ENCODE results near the gene SOWAHD. TPM values are rescaled to one million over a fixed set of nuclear protein-coding genes. Genes with fewer than 3 reads are reported as not detected.
A peak's percentile ranks its signal among the peaks of the same experiment; 100 is the strongest.

The SOWAHD gene
- total RNA-seq, 1 donor = 0.72 TPM

- H3K4me3 ChIP-seq (ENCODE audit: insufficient read depth, low read length) = peak overlapping the region; percentile 66
- no peak for TF ChIP-seq CTCF (IDR thresholded peaks at IDR 0.05; ENCODE audit: extremely low read depth, low read depth, low read length)
These were observed 919 bp downstream of the SOWAHD start for GRCh38 chrX:119759248-119759766.

GRCh38 chrX:119760026-119760877 is 1.9 kb downstream of the SOWAHD start:
- H3K4me2 ChIP-seq (ENCODE audit: insufficient read depth, low read length) = no peak overlapping the region
- no peaks in the 10 kb centered on the region for H4K20me1 ChIP-seq (ENCODE audit: insufficient read depth, low read length)
- H3K4me3 ChIP-seq (ENCODE audit: insufficient read depth, low read length) = no peak overlapping the region
- H3K36me3 ChIP-seq (ENCODE audit: insufficient read depth, low read length) = no peaks in the 10 kb centered on the region
- H3K27ac ChIP-seq (ENCODE audit: low read depth, low read length) = no peak overlapping the region
- H2AFZ ChIP-seq (ENCODE audit: low read length) = no peak overlapping the region
- no peaks in the 10 kb centered on the region for H3K79me2 ChIP-seq (ENCODE audit: insufficient read depth, low read length)
- no peak for TF ChIP-seq CTCF (IDR thresholded peaks at IDR 0.05; ENCODE audit: extremely low read depth, low read depth, low read length)
- no peaks in the 10 kb centered on the region for H3K9me3 ChIP-seq (ENCODE audit: low read depth, low read length)
- H3K27me3 ChIP-seq (ENCODE audit: insufficient read depth, low read length) = no peaks in the 10 kb centered on the region
- DNase-seq (ENCODE audit: insufficient read length, low spot score, missing footprints) = peak; percentile 22
- peaks cover 14% of the 10 kb centered on the region for H3K4me1 ChIP-seq (ENCODE audit: insufficient read depth, low read length)

More at GRCh38 chrX:119759248-119759766, 919 bp downstream of the SOWAHD start:
- Histone ChIP-seq H3K36me3 (ENCODE audit: insufficient read depth, low read length) (no peaks in the 10 kb centered on the region), H3K27ac (ENCODE audit: low read depth, low read length) (no peak overlapping the region), H3K4me1 (ENCODE audit: insufficient read depth, low read length) (peaks cover 14% of the 10 kb centered on the region), H4K20me1 (ENCODE audit: insufficient read depth, low read length) (no peaks in the 10 kb centered on the region), H3K27me3 (ENCODE audit: insufficient read depth, low read length) (no peaks in the 10 kb centered on the region), H3K9me3 (ENCODE audit: low read depth, low read length) (no peaks in the 10 kb centered on the region), H3K79me2 (ENCODE audit: insufficient read depth, low read length) (no peaks in the 10 kb centered on the region), H2AFZ (ENCODE audit: low read length) (no peak overlapping the region), H3K4me2 (ENCODE audit: insufficient read depth, low read length) (peak overlapping the region; percentile 71)
- peak; percentile 53 for DNase-seq (ENCODE audit: insufficient read length, low spot score, missing footprints)

- Histone ChIP-seq H3K4me3 (ENCODE audit: insufficient read depth, low read length) (no peak overlapping the region), H3K27ac (ENCODE audit: low read depth, low read length) (peak overlapping the region; percentile 51), H4K20me1 (ENCODE audit: insufficient read depth, low read length) (no peaks in the 10 kb centered on the region), H3K36me3 (ENCODE audit: insufficient read depth, low read length) (no peaks in the 10 kb centered on the region), H3K27me3 (ENCODE audit: insufficient read depth, low read length) (no peaks in the 10 kb centered on the region), H3K4me2 (ENCODE audit: insufficient read depth, low read length) (peak overlapping the region; percentile 60), H3K79me2 (ENCODE audit: insufficient read depth, low read length) (no peaks in the 10 kb centered on the region), H2AFZ (ENCODE audit: low read length) (peak overlapping the region; percentile 35), H3K4me1 (ENCODE audit: insufficient read depth, low read length) (peaks cover 14% of the 10 kb centered on the region), H3K9me3 (ENCODE audit: low read depth, low read length) (no peaks in the 10 kb centered on the region)
- no peak for TF ChIP-seq CTCF (IDR thresholded peaks at IDR 0.05; ENCODE audit: extremely low read depth, low read depth, low read length)
- DNase-seq (ENCODE audit: insufficient read length, low spot score, missing footprints) = peak; percentile 80
These were observed 4.3 kb downstream of the SOWAHD start for GRCh38 chrX:119762718-119763117.

GRCh38 chrX:119763181-119763580 is 4.8 kb downstream of the SOWAHD start:
- no peak for TF ChIP-seq CTCF (IDR thresholded peaks at IDR 0.05; ENCODE audit: extremely low read depth, low read depth, low read length)
- H3K4me1 ChIP-seq (ENCODE audit: insufficient read depth, low read length) = peaks cover 14% of the 10 kb centered on the region
- H2AFZ ChIP-seq (ENCODE audit: low read length) = peak overlapping the region; percentile 35
- DNase-seq (ENCODE audit: insufficient read length, low spot score, missing footprints) = peak; percentile 92
- H3K27ac ChIP-seq (ENCODE audit: low read depth, low read length) = peak overlapping the region; percentile 51
- H3K9me3 ChIP-seq (ENCODE audit: low read depth, low read length) = no peaks in the 10 kb centered on the region
- H3K4me2 ChIP-seq (ENCODE audit: insufficient read depth, low read length) = peak overlapping the region; percentile 60
- H3K4me3 ChIP-seq (ENCODE audit: insufficient read depth, low read length) = peak overlapping the region; percentile 16
- no peaks in the 10 kb centered on the region for H3K27me3 ChIP-seq (ENCODE audit: insufficient read depth, low read length)
- H4K20me1 ChIP-seq (ENCODE audit: insufficient read depth, low read length) = no peaks in the 10 kb centered on the region
- H3K79me2 ChIP-seq (ENCODE audit: insufficient read depth, low read length) = no peaks in the 10 kb centered on the region
- H3K36me3 ChIP-seq (ENCODE audit: insufficient read depth, low read length) = no peaks in the 10 kb centered on the region

Measured in osteoblast (primary cell).